GM12872 (cell line): Measurements from ENCODE around the gene GNGT2.

ENCODE experiments used
- CTCF ChIP-seq: IDR thresholded peaks from 3 replicates; pipeline ENCODE4 v1.5.1; 2011; ENCODE audit warnings: low read depth, mild to moderate bottlenecking, low read length, moderate library complexity; ENCODE audit not compliant: insufficient read depth

The GNGT2 gene

GRCh38 chr17:49200423-49201083 is 9.8 kb downstream of the GNGT2 start:
- TF ChIP-seq CTCF: no peak

GRCh38 chr17:49198211-49198610 is 12.2 kb downstream of the GNGT2 start:
- TF ChIP-seq CTCF: no peak

- TF ChIP-seq CTCF: no peak
Measured at GRCh38 chr17:49197346-49197998, 12.9 kb downstream of the GNGT2 start.

GRCh38 chr17:49196520-49196919 is 13.9 kb downstream of the GNGT2 start:
- TF ChIP-seq CTCF: no peak

- TF ChIP-seq CTCF: no peak
Measured at GRCh38 chr17:49195751-49196150, 14.6 kb downstream of the GNGT2 start.

GRCh38 chr17:49194297-49194607 is 16.1 kb downstream of the GNGT2 start:
- TF ChIP-seq CTCF: no peak

GRCh38 chr17:49193513-49194296 is 16.7 kb downstream of the GNGT2 start:
- no peak for TF ChIP-seq CTCF
